IPS-18c (cell line): ENCODE data around the gene KRT6B.
"Not testable (repeated sequence)": the region's sequence is repeated elsewhere in the genome, so short reads cannot be mapped to it uniquely, and the experiment has no call there.

ENCODE experiments used
- H3K4me3 ChIP-seq: 2 replicates; pipeline ENCODE4 v1.7.0; 2013; ENCODE audit warnings: low read depth, mild to moderate bottlenecking, low read length, moderate library complexity; ENCODE audit not compliant: insufficient read depth
- H3K9me3 ChIP-seq: one replicate; pipeline ENCODE4 v1.6.1; 2013; ENCODE audit warnings: mild to moderate bottlenecking, low read length, moderate library complexity; ENCODE audit not compliant: control insufficient read depth, insufficient read depth

Gene KRT6B

DNA sequence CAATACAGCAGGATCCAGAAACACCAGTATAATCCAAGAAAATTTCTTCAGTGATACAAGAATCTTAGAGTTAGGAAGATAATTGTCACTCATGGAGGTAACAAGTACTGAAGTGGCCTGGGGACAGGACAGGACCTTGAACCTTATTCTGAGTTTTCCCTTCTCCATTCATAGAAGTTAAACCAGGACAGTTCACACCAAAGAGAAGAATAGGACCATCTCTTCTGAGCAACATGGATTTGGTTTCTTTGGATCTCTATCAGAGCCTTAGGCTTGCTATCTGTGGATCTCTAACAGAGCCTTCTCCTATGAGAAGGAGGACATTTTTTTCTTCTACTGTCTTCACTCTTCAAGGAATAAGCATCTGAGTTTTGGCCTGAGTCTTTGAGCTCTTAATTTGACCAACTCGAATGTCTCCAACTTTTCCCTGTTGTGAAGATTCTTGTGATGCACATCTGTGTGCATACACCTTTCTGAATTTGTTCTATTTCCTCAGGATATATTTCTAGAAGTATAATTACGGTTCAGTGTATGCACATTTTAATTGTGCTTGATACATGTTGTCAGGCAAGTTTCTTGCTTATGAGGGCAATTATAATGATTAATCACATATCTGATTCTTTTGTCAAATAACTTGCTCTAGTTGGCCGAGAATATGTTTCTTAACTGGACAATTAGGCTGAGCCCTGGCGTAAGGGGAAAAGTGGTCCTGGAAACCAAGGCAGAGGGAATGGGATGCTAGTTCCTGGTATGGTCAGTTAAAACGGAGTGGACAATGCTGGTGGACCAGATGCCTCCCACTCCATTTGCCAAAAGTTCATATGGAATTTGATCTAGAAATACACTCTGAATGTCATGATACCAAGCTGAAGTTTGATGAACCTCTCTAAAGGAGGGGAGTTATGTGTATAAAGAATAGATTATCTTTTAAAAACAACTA lies 34.5 kb upstream of the KRT6B start:
- Histone ChIP-seq H3K9me3 (peaks cover 3% of the 10 kb centered on the region), H3K4me3 (no peak overlapping the region)

- H3K4me3 ChIP-seq, result no peak overlapping the region
- peaks cover 4% of the 10 kb centered on the region for H3K9me3 ChIP-seq
These were observed 28.1 kb upstream of the KRT6B start for GRCh38 chr12:52480073-52480472.

GRCh38 chr12:52477651-52478050 lies 25.7 kb upstream of the KRT6B start:
- Histone ChIP-seq H3K9me3 (peaks cover 4% of the 10 kb centered on the region), H3K4me3 (no peak overlapping the region)

DNA sequence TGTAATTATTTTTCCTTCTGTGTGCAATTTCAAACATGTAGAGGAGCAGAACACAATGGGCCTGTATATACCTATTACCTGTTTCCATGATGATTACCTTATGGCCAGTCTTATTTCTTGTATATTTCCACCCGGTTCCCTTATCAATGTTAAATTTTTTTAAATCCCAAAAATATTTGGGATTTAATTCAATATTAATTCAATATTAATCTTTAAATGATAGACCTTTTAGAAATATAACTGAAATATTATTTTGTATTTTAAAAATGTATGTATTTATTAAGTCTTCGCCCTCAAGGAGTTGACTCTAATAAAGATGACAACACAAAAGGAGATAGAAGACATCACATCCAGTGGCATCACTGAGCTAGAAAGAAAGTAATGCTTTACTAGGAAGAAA lies 22.3 kb upstream of the KRT6B start:
- H3K9me3 ChIP-seq, result no peaks in the 10 kb centered on the region
- H3K4me3 ChIP-seq, result no peak overlapping the region

- Histone ChIP-seq H3K4me3 (no peak within 1 kb of the TSS), H3K9me3 (no peaks in the 10 kb centered on the region)
These were observed 21.8 kb upstream of the KRT6B start, which contains the start of gene KRT6C for GRCh38 chr12:52473768-52474167. Gene KRT6C (minus strand): TSS chr12:52473805. CDS start chr12:52473737, 68 bp downstream.

DNA sequence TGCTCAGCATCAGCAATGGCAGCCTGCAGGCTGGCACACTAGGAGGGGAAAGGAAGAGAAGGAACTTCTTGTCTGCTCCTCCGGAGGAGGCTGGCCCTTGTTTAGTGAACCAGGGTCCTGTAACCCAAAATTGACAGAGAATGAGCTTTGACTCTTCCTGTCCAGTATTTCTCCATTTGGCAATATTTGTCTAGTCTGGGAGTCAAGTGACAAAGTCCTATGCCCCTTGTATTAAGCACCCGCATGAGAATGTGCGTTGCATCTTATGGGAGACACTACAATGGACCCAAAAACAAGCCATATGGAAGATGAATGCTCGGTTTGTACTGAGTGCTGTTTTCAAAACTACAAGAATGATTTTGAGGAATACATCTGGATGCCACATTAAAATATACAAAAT lies 17.9 kb upstream of the KRT6B start:
- H3K4me3 ChIP-seq, result no peak overlapping the region
- H3K9me3 ChIP-seq, result no peaks in the 10 kb centered on the region

DNA sequence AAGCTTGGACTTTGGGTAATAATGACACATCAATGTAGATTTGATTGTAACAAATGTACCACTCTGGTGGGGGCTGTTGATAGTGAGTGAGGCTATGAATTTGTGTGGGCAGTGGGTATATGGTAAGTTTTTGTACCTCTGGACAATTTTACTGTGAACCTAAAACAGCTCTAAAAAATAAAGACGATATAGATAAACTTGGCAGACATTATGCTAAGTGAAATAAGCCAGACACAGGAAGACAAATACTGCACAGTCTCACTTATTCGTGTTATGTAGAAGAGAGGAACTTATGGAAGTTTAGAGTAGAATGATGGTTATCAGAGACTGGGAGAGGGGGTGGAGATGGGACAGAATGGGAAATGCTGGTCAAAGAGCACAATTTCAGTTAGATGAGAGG lies 13.0 kb upstream of the KRT6B start:
- Histone ChIP-seq H3K4me3 (no peak overlapping the region), H3K9me3 (peaks cover 2% of the 10 kb centered on the region)

- no peak overlapping the region for H3K4me3 ChIP-seq
- peaks cover 2% of the 10 kb centered on the region for H3K9me3 ChIP-seq
These were observed 9.7 kb upstream of the KRT6B start for GRCh38 chr12:52461693-52462092.

- peaks cover 2% of the 10 kb centered on the region for H3K9me3 ChIP-seq
- no peak overlapping the region for H3K4me3 ChIP-seq
These were observed 6.9 kb upstream of the KRT6B start for GRCh38 chr12:52458861-52459260.

DNA sequence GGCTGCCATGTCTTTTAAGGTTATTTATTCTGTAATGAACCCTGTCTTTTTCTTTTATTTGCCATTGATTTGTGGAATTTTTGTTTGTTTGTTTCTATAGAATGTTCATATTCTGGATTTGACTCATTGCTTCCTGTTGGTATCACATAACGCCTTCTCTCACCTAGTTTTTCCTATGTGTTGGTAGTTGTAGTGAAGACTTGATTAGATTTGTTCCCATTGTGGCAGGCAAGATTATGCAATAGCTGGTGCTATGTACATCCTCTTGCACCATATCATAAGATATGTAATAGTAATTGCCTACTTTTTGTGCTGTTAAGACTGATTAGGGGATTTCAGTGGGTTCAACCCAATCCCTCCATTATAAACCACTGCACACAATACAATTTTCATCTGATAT lies 3.9 kb upstream of the KRT6B start:
- peaks cover 2% of the 10 kb centered on the region for H3K9me3 ChIP-seq
- no peak overlapping the region for H3K4me3 ChIP-seq

DNA sequence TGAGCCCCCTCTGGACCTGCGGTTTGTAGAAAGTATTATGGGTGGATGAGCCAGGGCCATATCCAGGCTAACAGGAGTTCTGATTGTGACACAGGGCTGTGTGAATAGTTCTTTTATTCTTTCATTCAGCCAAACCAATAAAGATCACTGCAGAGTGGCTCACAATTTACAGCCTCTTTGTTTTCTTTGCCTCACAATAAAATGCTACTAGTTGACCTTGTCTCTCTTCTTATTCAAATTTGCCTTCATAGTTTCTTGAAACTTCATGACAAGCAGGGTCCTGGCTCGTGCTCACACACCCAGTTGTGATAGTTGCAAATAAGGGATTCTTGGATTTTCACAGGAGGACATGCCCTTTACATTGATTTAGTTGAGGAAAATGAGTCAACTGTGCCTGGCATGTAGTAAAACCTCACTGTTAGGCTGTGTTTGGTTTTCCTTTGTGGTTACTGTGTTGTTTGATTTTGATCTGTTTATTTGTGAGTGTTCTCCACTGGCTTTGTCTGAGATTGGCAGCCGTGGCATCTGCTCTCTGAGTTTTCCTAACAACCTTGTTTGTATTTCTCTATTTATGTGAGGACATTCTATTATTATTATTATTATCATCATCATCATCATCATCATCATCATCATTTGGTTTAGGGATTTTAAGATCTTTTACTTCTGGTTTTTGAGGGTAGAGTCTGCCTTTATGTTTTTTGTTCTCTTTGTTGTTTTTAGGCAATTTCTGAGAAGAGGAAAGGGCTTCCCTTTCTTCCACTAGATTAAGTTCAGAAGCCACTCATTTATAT lies 2.7 kb upstream of the KRT6B start:
- H3K9me3 ChIP-seq, result no peaks in the 10 kb centered on the region
- no peak overlapping the region for H3K4me3 ChIP-seq

DNA sequence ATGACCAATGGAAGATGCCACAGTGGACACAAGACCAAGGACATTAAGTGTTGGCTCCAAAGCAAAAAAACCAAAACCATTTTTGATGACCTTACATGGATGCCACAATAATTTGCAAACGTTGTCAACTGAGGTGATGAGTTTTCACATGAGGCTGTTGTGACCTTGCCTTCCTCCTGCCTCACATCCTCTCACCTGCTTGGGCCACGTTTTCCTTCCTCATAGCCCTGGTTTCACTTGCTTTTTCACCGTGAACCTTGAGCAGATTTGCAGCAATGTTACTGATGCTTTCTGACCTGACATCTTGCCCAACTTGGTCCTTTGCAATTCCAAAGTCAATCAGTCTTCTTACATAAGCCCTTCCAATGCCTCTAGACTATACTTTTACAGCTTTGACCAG lies 3.7 kb downstream of the KRT6B start:
- H3K4me3 ChIP-seq, result no peak overlapping the region
- H3K9me3 ChIP-seq, result peaks cover 2% of the 10 kb centered on the region

GRCh38 chr12:52447196-52447595 lies 4.8 kb downstream of the KRT6B start:
- H3K9me3 ChIP-seq, H3K4me3 ChIP-seq: not testable (repeated sequence)

DNA sequence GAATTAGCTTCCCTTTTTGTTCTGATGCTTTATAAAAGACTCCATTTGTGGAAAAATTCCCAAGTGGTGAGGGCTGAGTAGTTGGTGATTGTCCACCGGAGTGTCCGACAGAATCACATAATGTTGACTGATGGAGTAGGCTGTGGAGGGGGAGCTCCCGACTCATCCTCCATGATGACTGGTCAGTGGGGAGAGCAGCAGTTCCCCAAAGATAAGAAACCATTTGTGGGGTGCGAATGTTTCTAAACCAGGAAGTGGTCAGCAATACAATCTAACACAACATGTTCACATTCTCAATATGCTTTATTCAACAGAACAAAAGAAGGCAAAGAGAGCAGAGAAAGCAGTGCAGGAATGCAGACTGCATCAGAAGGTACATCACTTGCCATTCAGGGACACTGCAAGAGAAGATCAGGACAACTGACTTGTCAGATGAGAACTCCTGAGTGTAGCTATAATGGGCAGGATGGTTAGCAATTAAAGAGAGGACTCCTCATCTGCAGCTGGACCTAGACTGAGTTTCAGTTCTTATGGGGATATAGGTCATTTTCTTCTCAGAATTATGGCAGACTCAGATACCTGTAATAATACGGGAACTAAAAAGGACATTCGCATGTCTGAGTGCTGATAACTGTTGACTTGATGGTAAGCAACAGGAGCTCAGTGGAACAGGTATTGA lies 5.4 kb downstream of the KRT6B start:
- peaks cover 2% of the 10 kb centered on the region for H3K9me3 ChIP-seq
- no peak overlapping the region for H3K4me3 ChIP-seq

DNA sequence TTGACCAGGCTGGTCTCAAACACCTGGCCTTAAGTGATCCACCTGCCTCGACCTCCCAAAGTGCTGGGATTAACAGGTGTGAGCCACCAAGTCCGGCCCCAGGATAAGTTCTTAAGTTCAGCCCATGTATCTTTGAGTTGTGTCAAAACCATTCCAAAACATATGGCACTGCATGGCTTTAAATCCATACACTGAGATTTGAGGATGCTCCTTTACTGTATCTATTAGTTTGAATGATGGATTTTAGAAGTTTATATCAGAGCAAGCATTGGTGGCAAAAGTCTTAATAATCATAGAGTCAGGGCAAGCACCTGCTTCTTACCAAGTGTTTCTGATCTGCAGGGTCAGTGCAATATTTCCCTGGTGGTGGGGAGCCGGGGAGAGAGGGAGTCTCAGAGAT lies 6.1 kb downstream of the KRT6B start:
- H3K9me3 ChIP-seq, result peaks cover 2% of the 10 kb centered on the region

GRCh38 chr12:52444647-52445595 lies 7.0 kb downstream of the KRT6B start:
- no peak overlapping the region for H3K4me3 ChIP-seq
- H3K9me3 ChIP-seq, result peaks cover 2% of the 10 kb centered on the region

More for the DNA sequence above, 6.1 kb downstream of the KRT6B start:
- H3K4me3 ChIP-seq, result no peak overlapping the region

- Histone ChIP-seq H3K4me3 (no peak overlapping the region), H3K9me3 (peaks cover 2% of the 10 kb centered on the region)
These were observed 8.0 kb downstream of the KRT6B start for GRCh38 chr12:52443966-52444365.
